Left kidney (tissue), 2 donors: ENCODE results near the gene ZYG11B. TPM values are rescaled to one million over a fixed set of nuclear protein-coding genes. Genes with fewer than 3 reads are reported as not detected.
"Not testable (repeated sequence)": the region's sequence is repeated elsewhere in the genome, so short reads cannot be mapped to it uniquely, and the experiment has no call there.

Source experiments
- DNase-seq: peaks from one replicate; pipeline ENCODE4 v3.0.0-alpha.2; 2013
- polyA plus RNA-seq: library from polyadenylated mRNA; unstranded; fragments of 120-200 nt; gene quantifications from one replicate; pipeline ENCODE4 v1.2.1, GENCODE V29; 2013; ENCODE audit not compliant: insufficient read length

Gene ZYG11B
- polyA plus RNA-seq, 1 donor: 30.9 TPM

DNA sequence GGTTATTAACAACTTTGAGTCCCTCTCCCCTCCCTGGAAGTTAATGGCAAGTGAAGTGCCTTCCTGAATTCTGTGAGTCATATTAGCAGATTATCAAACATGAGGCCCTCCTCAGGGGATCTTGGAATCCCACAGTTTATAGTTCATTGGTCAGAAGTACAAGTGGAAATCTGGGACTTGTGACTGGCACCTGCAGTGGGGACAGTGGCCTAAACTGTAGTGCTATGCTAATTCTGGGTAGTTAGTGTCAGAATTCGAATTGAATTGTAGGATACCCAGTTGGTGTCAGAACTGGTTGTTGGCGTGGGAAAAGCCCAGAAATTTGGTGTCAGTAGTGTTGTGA, 26.2 kb downstream of the ZYG11B start:
- no peak for DNase-seq

DNA sequence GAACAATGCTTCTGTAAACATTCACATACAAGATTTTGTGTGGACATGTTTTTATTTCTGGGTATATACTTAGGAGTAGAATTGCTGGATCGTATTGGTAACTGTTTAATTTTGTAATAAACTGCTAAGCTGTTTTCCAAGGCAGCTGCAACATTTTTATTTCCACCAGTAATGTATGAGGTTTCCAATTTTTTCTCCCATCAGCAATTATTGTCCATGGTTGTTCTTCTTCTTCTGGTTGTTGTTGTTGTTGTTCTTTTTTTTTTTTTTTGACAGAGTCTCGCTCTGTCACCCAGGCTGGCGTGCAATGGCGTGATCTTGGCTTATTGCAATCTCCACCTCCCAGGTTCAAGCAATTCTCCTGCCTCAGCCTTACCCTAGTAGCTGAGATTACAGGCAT, 26.9 kb downstream of the ZYG11B start:
- no peak for DNase-seq

DNA sequence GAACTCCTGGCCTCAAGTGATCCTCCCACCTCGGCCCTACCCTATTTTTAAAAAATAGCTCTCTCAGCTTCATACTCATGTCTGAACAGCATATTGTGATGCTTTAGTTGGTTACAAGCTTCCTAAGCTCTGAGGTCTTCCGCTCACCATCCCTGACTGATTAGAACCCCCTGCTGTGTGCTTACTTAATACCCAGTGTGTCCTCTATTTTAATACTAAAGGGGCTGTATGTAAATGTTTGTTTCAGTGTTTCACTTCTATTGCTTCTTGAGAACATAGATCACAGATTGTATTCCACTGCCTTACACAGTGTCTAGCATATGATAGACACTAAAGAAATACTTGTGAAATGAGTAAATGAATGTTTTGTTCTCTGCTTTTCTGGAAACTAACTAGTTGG, 29.8 kb downstream of the ZYG11B start:
- DNase-seq: no peak

DNA sequence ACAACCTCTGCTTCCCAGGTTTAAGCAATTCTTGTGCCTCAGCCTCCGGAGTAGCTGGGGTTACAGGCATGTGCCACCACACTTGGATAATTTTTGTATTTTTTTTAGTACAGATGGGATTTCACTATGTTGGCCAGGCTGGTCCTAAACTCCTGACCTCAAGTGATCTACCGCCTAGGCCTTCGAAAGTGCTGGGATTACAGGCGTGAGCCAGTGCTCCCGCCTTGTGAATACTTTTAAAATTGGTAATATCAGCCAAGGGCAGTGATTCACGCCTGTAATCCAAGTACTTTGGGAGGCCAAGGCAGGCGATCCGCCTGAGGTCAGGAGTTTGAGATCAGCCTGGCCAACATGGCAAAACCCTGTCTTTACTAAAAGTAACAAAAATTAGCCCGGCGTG, 33.7 kb downstream of the ZYG11B start:
- DNase-seq: no peak

DNA sequence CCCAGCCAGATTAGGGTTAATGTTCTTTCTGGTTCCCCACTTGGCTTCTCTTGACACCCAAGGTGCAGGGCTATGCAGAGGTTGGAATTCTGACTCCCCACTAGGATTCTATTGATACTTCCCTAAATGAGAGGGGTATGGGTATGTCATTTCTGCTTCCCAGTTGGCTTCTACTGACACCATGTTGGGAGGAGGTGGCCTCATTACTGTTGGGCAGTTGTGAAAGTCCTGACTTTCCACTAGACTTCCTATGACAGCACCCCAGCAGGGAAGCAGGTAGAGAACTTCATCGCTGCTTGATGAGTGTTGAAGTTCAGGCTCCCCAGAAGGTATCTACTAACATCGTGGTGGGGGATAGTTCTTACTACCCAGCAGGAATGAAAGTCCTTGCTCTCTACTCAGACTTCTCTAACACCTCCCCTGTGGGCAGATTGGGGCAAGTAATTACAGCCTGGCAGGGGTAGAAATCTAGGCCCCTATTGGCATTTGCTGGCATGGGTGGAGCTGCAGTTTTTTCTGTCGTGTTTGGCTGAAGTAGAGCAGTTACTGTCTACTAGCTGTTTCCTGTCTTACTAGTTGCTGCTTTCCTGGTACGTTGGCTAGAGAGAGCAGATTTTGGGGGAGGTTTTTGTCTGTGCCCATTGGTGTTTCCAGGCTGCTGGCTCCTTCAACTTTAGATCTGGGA, 41.5 kb downstream of the ZYG11B start:
- no peak for DNase-seq

DNA sequence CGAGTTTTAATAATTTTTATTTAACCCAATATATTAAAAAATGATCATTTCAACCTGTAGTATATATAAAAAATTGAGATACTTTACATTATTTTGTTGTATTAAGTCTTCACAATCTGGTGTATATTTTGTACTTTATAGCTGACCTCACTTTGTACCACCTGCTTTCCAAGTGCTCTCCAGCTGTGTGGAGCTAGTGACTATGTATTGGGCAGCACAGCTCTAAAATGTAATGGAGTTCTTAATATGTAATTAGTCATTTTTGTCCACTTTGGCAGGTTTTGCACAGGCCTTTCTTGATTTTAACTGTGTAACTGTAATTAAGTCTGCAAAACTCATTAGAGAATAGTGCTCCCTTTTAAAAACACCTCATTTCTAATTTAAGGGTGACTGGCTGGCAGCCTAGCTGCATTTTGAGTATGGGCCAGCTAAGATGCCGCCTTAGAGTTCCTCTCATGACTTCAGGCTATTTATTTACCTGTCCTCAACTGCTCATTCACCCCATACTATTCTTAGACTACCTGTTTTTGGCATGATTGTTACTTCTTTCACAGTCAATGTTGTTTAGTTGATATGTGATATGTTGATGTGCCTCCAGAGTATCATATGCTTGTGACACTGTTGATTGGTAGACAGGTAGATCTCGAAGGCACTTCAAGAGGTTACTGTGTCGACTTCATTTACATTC, 43.2 kb downstream of the ZYG11B start:
- no peak for DNase-seq

DNA sequence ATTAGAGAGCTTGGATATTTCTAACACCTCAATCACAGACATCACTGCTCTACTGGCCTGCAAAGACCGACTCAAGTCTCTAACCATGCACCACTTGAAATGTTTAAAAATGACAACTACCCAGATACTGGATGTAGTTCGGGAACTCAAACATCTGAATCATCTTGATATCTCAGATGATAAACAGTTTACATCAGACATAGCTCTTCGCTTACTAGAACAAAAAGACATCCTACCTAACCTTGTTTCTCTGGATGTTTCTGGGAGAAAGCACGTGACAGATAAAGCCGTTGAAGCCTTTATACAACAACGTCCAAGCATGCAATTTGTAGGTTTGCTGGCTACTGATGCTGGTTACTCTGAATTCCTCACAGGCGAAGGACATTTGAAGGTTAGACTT, 45.1 kb downstream of the ZYG11B start:
- DNase-seq: no peak

DNA sequence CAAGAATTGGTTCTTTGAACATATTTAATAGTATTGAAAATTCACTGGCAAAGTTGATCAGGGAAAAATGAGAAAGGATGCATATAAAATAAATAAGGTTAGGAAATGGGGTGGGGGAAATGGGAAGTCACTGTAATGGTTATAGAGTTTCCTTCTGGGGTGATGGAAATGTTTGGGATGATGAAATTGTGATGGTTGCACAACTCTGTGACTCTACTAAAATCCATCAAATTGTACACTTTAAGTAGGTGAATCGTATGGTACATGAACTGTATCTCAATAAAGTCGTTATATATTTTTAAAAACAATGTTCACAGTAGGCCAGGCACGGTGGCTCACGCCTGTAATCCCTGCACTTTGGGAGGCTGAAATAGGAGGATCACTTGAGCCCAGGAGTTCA, 59.9 kb downstream of the ZYG11B start:
- no peak for DNase-seq

DNA sequence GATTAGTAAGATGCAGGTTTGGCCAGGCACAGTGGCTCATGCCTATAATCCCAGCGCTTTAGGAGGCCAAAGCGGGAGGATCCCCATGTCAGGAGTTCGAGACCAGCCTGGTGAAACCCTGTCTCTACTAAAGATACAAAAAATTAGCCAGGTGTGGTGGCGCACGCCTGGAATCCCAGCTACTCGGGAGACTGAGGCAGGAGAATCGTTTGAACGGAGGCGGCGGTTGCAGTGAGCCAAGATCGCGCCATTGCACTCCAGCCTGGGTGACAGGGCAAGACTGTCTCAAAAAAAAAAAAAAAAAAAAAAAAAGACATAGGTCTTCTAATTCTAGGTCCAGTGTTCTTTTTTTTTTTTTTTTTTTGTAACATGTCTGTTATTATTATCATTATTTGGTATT, 64.2 kb downstream of the ZYG11B start:
- DNase-seq: not testable (repeated sequence)

DNA sequence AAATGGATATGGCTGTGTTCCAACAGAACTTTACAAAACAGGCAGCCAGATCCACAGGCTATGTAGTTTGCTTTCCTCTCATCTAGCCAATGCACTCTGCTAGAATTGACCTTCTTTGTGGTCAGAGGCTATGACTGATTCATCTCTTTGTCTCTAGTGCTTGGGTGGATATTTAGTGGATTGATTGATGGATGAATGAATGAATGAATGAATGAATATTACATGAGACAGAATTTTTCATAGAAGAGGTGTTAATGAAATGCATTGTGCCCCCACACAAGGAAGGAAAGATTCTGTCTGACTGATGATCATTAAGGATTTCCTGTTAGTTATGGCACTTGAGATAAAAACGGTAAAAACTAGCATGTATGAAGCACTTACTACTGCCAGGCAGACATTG, 65.8 kb downstream of the ZYG11B start:
- no peak for DNase-seq

DNA sequence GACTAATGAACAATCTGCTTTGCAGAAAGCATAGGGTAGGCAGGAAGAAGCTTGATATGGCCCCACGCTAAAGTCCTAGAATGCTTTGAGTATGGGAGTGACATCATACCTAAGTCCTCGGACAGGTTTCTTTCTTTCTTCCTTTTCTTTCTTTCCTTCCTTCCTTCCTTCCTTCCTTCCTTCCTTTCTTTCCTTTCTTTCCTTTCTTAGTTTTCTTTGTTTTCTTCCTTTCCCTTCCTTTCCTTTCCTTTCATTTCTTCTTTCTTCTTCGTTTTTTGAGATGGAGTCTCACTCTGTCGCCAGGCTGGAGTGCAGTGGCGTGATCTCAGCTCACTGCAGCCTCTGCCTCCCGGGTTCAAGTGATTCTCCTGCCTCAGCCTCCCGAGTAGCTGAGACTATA, 67.5 kb downstream of the ZYG11B start:
- DNase-seq: not testable (repeated sequence)

DNA sequence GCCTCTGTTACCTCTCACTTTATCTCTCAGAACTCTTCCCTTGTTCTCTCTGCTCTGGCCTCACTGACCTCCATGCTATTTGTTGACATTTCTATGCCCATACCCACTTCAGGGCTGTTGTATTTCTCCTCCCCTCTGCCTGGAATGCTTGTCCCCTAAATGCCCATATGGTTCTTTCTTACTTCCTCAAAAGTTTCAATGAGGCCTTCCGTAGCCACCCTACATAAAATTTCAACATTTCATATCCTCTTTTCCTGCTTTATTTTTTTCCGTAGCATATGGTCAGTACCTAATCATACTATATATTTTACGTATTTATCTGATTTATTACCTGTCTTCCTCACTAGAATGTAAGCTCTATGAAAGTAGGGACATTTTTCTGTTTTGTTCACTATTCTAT, 69.2 kb downstream of the ZYG11B start:
- no peak for DNase-seq

DNA sequence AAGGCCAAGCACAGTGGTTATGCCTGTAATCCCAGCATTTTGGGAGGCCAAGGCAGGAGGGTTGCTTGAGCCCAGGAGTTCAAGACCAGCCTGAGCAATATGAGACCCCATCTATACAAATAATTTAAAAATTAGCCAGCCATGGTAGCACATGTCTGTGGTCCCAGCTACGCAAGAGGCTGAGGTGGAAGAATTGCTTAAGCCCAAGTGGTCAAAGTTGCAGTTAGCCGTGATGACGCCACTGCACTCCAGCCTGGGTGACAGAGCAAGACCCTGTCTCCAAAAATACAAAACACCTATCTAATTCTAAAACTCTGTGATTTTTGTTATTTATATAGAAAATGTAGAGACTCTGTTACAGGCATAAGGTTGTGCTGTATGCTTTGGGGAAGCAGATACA, 72.1 kb downstream of the ZYG11B start:
- DNase-seq: no peak

DNA sequence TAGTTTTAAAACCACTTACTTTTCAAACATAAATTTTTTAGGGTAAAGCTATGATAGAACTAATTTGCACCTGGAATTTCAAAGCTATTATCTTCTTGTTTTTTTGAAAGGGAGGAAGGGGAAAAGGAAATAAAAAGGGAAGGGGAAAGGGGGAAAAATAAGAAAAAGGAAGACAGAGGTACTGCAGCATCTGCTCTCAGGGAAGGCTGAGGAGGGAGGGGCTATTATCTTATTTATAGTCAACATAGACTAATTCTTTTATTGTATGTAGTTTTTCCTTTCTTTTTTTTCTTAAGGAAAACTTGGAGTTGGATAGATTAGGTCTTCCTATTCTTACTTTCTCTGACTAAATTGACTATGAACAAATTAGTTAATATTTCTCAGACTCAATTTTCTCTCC, 74.8 kb downstream of the ZYG11B start:
- DNase-seq: no peak

DNA sequence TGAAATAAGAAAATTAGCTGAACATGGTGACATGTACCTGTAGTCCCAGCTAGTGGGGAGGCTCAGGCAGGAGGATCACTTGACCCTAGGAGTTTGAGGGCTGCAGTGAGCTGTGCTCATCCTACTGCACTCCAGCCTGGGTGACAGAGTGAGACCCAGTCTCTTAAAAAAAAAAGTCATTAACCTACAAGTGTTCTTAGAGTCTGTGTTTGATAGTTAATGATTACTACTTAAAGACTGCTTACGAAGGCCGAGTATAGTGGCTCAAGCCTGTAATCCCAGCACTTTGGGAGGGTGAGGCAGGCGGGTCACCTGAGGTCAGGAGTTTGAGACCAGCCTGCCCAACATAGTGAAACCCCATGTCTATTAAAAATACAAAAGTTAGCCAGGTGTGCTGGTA, 77.8 kb downstream of the ZYG11B start:
- DNase-seq: not testable (repeated sequence)

DNA sequence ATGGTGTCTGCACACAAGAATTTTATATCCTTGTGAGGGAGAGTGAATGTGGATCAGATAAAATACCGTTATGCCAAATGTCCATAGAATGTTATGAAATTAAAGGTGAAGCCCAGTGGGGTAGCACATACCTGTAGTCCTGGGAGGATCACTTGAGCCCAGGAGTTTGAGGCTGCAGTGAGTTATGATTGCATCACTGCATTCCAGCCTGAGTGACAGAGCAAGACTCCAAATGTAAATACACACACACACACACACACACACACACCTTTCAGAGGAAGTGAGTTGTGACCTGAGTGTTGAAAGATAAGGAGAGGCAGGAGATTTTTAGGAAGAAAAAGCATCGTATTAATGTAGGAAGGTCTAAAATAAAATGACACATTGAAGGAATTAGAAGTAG, 88.2 kb downstream of the ZYG11B start:
- no peak for DNase-seq

DNA sequence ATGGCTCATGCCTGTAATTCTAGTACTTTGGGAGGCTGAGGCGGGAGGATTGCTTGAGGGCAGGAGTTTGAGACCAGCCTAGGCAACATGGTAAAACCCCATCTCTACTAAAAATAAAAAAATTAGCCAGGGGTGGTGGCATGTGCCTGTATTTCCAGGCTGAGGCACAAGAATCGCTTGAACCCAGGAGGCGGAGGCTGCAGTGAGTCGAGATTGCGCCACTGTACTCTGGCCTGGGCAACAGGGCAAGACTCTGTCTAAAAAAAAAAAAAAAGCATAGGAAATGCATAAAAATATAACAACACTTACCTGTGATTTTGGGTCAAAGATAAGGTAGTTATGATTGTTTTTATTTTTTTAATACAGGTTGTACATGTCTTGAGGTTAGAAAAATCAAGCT, 94.6 kb downstream of the ZYG11B start:
- DNase-seq: not testable (repeated sequence)

DNA sequence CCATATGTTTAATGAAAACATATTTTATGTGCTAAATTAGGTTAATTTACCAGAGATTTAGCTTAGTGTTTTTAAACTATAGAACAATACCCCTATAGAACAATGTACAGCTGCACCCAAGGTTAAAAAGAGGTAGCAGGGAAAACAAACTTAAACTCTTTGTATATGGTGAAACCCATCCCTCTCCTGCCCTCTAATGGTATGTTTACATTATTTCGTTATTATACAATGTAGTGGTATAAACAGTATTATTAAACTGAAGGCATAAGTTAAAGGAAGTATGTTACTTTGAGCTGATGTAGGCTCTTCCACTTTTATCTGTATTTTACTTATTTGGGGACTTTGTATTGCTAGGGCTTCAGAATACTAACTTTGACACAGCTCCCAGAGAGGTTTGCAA, 99.6 kb downstream of the ZYG11B start:
- DNase-seq: no peak

DNA sequence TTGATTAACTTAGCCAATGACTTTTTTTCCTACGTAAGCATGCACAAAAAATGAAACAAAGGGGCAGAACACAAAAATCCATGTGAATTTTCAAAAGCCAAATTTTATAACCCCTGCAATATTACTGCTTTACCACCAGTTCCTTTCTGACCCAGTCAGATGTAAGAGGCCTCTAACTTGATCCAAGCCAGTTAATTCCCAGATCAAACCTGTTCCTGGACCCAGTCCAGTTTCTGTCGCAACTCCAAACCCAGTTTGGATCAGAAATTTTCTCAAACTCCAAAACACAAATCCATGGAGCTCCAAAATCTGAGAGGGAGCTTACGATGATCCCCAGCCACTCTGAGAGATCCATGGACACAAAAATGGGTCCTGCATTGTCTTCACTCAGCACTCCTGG, 108.5 kb downstream of the ZYG11B start:
- no peak for DNase-seq

DNA sequence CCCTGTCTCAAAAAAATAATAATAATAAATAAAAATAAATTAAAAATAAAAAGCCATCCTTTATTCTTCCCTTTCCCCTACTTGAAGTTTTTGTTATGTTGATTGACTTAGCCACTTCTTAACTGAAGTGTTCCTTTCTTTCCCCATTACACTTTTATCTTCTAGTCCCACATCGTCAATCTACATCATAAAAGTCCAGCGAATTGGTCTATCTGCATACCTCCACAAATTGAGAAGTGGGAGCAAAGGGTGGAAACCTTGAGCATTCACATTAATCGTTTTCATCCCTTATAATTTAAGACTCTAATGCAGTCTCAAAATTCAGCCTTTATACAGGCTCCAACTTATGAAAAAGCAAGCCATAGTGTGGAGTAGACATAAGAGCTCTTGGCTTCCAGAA, 109.8 kb downstream of the ZYG11B start:
- DNase-seq: no peak

DNA sequence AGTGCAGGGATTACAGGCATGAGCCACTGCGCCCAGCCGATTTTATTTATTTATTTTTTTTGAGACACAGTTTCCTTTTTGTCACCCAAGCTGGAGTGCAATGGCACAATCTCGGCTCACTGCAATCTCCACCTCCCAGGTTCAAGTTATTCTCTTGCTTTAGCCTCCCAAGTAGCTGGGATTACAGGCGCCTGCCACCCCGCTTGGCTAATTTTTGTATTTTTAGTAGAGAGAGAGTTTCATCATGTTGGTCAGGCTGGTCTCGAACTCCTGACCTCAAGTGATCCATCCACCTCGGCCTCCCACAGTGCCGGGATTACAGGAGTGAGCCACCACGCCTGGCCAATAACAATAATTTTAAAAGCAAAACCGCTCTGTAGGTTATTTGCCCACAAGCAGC, 112.9 kb downstream of the ZYG11B start:
- not testable (repeated sequence) for DNase-seq

DNA sequence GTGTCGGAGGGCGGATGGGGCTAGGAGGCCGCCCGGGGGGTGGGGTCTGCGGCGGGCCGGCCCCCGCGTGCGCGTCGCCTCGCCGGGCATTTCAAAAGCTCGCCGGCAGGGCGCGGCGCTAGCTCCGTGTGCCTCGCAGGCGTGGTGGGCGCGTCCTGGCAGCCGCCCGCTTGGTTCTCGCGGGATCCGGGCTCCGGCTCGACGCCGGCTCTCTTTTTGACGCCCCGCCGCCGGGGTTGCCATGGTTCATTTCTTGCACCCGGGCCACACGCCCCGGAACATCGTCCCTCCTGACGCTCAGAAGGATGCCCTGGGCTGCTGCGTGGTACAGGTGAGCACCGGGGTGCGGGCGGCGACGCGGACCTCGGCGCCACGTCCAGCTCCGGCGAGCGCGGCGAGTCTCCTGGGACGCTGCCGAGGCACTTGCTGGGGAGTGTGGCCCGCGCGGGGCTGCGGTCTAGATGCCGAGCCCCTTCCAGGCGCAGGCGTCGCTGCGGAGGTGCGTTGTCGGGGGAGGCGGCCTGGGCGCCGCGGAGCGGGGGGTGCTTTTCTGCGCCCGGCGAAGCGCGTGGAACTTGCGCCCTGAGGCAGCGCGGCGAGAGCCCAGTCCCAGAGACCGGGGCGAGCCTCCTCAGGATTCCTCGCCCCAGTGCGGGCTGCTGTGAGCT, 116.5 kb downstream of the ZYG11B start, which contains the start of gene ZYG11A:
Gene ZYG11A (plus strand): TSS at position 118 of the 668 bp plus-strand sequence. CDS start 124 bp downstream, at position 242.
- peak; percentile 61 for DNase-seq

DNA sequence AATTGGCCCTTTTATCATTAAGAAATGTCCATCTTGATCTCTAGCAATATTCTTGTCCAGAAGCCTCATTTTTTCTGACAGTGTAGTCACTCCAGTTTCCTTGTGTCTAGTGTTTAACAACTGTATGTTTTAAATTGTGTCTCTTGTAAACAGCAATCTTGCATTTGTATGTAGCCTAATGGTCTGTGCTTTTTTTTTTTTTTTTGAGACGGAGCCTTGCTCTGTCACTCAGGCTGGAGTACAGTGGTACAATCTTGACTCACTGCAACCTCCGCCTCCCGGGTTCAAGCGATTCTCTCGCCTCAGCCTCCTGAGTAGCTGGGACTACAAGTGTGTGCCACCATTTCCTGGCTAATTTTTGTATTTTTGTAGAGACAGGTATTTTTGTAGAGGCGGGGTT, 118.9 kb downstream of the ZYG11B start:
- not testable (repeated sequence) for DNase-seq

DNA sequence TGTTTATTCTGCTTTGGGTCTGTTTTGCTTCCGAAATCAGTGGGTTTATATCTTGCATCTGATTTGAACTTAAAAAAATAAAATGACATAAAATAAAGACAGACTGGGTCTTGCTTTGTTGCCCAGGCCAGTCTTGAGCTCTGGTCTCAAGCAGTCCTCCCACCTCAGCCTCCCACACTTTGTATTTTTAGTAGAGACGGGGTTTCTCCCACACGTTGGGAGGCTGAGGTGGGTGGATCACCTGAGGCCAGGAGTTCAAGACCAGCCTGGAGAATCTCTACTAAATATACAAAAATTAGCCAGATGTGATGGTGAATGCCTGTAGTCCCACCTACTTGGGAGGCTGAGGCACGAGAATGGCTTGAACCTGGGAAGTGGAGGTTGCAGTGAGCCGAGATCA, 122.2 kb downstream of the ZYG11B start:
- DNase-seq: no peak
